Central memory CD8-positive, alpha-beta T cell (primary cell): ENCODE measurements around the gene SCAMP1.

Experiments
- ATAC-seq: fragments of 150-1000 bp; cut with Tn5 transposase; replicated peaks from 2 replicates; pipeline ENCODE4 v1.10.0; 2022; ENCODE audit warnings: mild to moderate bottlenecking, moderate FRiP score, moderate number of reproducible peaks; ENCODE audit not compliant: poor library complexity, severe bottlenecking; ENCODE audit errors: extremely low read depth
- DNase-seq, 2 donors: peaks; one replicate each; pipeline ENCODE4 v3.0.0; 2021; ENCODE audit warnings: low spot score in 2 of 2
- H3K27ac Mint-ChIP-seq: one replicate; pipeline ENCODE4 v1.8.0; 2022; ENCODE audit warnings: low read depth, mild to moderate bottlenecking, moderate library complexity, mixed read lengths
- H3K27me3 Mint-ChIP-seq: one replicate; pipeline ENCODE4 v1.8.0; 2022; ENCODE audit warnings: mixed read lengths
- H3K36me3 Mint-ChIP-seq: one replicate; pipeline ENCODE4 v1.8.0; 2022; ENCODE audit warnings: mild to moderate bottlenecking, moderate library complexity, mixed read lengths; ENCODE audit not compliant: insufficient read depth
- H3K4me1 Mint-ChIP-seq: one replicate; pipeline ENCODE4 v1.8.0; 2022; ENCODE audit warnings: mixed read lengths
- H3K4me3 Mint-ChIP-seq: one replicate; pipeline ENCODE4 v1.8.0; 2022; ENCODE audit warnings: mild to moderate bottlenecking, moderate library complexity, mixed read lengths
- H3K9me3 Mint-ChIP-seq: one replicate; pipeline ENCODE4 v1.8.0; 2022; ENCODE audit warnings: mixed read lengths

The SCAMP1 gene

DNA sequence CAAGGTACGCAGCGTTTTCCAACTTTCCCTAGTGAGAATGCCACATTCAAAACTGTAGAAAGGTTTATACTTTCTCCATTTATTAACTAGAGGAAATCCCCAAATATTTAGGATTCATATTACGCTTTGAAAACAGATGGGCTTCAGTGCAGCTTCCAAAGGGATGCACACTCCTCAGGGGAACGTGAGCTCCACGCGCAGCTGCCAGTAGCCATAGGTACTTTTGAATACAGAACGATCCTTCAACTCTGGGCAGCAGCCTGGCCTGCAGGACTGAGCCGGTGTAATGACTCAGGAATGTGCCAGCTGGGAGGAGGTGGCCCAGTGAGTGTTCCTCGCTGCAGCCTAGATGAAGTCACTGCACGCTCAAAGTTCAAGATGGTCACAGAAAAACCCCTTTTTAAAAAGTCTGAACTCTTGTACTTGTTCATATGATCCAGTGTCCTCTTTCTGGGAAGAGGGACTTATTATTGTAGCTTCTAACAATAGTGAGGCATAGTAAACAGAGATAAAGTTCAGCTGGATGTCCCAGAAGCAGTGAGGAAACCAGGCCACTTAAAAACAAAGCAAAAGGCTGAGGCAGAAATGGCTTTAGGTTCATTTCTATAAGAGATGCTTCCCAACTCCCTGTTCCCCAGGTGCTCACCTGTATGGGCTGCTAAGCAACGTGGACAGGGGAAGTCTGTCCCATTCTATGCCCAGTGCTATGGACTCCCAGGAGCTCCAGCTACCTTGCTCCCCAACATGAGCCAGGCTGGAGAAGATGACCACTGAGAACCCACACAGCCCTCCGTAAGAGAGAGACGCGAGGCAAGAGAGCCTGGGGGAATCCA is 158.2 kb downstream of the SCAMP1 start:
- peaks cover 82% of the 10 kb centered on the region for H3K27me3 Mint-ChIP-seq
- DNase-seq, result no peak
- ATAC-seq, result no peak
- H3K27ac Mint-ChIP-seq, result no peak overlapping the region
- H3K4me3 Mint-ChIP-seq, result no peak overlapping the region
- no peaks in the 10 kb centered on the region for H3K9me3 Mint-ChIP-seq
- H3K36me3 Mint-ChIP-seq, result no peaks in the 10 kb centered on the region
- no peaks in the 10 kb centered on the region for H3K4me1 Mint-ChIP-seq

DNA sequence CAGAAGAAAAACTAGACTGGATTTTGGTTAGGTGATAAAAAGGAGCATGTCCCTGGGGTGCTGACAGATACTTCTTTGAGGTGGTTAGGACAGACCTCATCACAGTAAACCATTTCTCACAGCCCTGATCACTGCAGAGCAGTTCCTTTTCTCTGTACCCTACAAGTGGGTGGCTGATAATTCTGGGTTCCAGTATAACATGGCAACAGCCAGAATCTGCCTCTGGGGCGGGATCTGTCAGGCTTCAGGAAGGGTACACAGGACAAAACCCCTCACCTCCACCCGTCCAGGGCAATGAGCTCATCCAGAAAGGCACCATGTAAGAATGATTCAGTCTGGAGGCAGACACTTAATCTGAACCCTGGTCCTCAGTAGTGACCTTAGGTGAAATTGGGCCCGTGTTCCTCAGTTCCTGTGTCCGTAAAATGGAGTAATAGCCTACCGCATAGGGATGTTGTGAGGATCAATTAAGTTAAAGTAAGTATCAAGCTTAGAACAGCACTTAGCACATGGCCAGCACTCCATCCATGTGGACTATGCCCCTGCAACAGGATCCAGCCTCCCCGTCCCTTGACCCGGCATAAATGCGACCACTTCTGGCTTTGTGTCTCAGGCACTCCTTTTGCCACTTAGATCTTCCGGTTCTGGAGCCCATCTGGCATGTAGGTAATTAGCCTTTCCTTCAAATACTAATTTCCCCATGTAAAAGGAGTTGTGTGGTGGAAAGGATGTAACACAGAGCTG is 159.0 kb downstream of the SCAMP1 start:
- DNase-seq (no peak), ATAC-seq (no peak)
- H3K4me3 Mint-ChIP-seq, result no peak overlapping the region
- H3K36me3 Mint-ChIP-seq, result no peaks in the 10 kb centered on the region
- H3K9me3 Mint-ChIP-seq, result no peaks in the 10 kb centered on the region
- no peak overlapping the region for H3K27ac Mint-ChIP-seq
- H3K27me3 Mint-ChIP-seq, result peaks cover 79% of the 10 kb centered on the region
- no peaks in the 10 kb centered on the region for H3K4me1 Mint-ChIP-seq

DNA sequence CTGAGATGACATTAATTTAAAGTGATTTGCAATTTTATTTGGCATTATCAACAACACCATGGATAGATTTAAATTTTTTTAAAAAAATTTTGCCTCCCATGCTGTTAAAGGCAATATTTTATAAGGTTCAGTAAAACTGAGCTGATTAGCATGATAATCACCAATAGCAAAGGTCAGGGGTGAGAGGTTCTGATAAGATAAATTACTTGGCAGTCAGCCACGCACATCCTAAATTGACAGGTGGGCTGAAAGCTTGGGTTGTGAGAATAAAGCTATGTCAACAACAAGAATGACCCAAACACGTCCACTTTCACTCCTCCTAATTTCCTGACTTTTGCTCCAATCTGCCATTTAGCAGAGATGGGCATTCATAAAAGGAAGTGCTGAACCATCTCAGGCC is 161.0 kb downstream of the SCAMP1 start:
- ATAC-seq (no peak), DNase-seq (no peak)
- no peak overlapping the region for H3K4me3 Mint-ChIP-seq
- peaks cover 76% of the 10 kb centered on the region for H3K27me3 Mint-ChIP-seq
- H3K36me3 Mint-ChIP-seq, result no peaks in the 10 kb centered on the region
- no peaks in the 10 kb centered on the region for H3K4me1 Mint-ChIP-seq
- H3K27ac Mint-ChIP-seq, result no peak overlapping the region
- H3K9me3 Mint-ChIP-seq, result no peaks in the 10 kb centered on the region

DNA sequence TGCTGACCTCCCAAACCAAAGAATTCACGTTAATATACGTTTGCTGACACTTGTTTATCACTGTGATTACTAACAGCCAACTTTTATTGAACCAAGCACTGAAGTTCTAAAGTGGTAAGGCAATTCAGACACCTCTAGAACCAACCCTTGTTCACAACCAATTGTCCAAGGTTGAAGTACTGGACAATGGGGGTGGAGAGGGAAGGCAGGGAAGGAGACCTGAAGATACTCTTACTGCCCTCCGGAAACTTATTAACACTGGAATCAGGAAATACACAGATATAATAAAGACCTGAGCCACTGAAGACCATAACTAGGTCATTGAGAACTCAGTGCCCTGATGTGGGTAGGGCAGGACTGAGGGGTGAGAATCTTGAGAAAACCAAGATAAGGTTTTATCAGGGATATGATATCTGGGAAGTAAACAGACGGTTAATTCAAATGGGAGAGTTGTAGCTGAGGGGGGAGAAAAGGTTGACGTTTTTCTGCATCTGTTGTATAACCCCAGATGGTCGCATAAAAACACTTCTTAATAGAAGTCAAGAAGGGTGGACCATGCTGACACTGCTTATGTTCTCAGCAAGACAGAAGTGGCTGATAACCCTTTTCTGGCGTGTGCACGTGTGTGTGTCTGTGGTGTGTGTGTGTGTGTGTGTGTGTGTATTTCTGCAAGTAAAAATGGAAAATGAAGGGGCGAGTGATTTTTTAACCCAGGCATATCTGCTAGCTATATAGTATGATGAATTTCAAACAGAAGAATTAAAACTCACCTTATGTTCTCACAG is 162.3 kb downstream of the SCAMP1 start:
- Mint-ChIP-seq H3K27ac (no peak overlapping the region), H3K9me3 (no peaks in the 10 kb centered on the region), H3K27me3 (peaks cover 70% of the 10 kb centered on the region)

DNA sequence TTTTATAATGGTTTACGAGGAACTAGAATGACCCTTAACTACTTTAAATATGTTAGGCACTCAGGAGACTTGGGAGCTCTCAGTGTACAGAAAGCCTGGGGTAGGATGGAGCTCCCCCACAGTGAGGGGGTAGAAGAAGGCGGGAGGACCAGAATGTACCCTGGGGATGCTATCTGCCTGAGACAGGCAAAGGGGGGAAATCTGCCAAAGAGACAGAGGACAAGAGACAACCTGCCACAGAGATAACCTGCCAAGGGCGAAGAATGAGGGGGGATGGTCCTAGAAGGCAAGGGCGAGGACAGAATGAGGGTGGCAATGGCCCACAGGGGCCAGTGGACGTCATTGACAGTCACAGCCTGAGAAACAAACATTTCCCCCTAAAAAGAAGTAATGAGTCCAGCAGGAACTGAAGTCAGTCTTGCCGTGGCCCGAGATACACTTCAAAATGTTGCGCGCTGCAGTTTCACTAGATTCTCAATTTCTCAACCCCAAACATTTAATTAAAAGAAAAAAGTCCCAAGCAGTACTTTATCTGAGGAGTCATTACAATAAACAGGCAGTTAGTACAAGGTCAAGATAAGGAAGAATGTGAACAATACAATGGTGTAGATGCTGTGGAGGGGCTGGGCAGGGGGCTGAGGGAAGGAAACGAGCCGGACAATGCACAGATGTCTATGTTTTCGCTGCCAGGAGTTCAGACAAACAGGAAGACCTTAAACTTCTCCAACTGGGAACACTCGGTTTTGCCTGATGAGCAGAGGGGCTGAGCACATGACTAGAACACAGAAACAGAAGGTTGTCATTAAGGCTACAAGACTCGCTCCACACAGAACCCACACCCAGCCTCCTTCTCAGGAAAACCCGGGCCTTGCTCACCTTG is 163.1 kb downstream of the SCAMP1 start:
- H3K9me3 Mint-ChIP-seq, result no peaks in the 10 kb centered on the region
- ATAC-seq (no peak), DNase-seq (no peak)
- no peaks in the 10 kb centered on the region for H3K4me1 Mint-ChIP-seq
- no peaks in the 10 kb centered on the region for H3K36me3 Mint-ChIP-seq
- H3K27ac Mint-ChIP-seq, result no peak overlapping the region
- peaks cover 68% of the 10 kb centered on the region for H3K27me3 Mint-ChIP-seq
- H3K4me3 Mint-ChIP-seq, result no peak overlapping the region

More for the DNA sequence above, 162.3 kb downstream of the SCAMP1 start:
- no peak for ATAC-seq
- DNase-seq, result no peak
- Mint-ChIP-seq H3K4me3 (no peak overlapping the region), H3K4me1 (no peaks in the 10 kb centered on the region), H3K36me3 (no peaks in the 10 kb centered on the region)

DNA sequence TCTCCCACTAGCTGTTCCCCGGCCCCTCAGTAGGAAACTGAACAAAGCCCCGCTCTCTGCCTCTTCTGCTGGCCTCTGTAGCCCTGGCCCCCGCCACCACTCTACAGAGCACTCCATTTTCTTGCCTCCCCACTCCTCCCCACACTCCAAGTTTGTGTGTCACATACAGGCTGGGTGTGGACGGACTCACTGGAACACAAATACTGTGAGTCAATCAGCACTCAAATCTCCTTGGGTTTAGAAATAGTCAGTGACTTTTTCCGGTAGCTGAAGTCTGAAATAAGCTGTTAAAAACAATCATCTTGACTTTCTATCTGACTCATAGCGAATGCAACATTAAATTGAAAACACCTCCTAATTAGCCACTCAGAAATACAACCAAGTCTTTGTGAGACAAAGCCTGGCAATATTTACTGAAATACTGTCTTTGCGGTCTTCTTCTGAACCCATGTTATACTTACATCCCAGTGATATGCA is 165.7 kb downstream of the SCAMP1 start:
- H3K36me3 Mint-ChIP-seq, result no peaks in the 10 kb centered on the region
- no peak overlapping the region for H3K4me3 Mint-ChIP-seq
- DNase-seq (no peak), ATAC-seq (no peak)
- H3K27ac Mint-ChIP-seq, result no peak overlapping the region
- H3K9me3 Mint-ChIP-seq, result no peaks in the 10 kb centered on the region
- no peaks in the 10 kb centered on the region for H3K4me1 Mint-ChIP-seq
- H3K27me3 Mint-ChIP-seq, result peaks cover 44% of the 10 kb centered on the region

DNA sequence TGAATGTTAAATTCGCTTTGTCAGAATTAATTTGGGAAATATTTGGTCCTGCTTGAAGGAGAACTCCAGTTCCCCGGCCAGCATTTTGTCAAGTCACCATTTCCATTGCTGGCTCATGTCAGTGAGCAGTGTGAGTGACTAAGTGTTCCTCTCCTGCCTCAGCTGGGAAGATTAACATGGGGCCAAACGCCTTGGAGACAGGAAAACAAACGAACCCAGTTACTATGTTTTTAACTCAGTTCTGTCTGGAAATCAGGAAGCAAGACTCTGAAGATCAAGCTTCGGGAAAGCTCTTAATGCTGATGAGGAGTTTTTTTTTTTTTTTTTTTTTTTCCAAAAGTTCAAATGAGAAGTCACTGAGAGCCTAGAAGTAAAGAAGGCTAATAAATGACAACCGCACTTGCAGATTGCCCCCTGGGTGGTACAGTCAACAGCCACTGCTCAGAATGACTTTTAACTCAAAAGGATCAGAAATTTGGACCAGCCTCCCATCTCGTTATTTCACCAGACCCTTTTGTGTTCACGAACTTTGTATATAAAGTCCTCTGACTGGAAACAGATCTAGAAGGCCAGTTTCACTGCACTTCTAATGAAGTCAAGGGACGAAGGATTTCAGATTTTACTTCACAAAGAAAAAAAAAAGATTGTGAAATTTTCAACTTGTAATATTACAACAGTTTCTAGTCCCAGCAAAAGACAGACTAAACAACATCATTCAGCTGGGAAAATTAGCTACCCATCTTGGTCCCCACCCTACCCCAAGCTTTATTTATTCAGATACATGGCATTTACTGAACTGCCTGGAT is 166.8 kb downstream of the SCAMP1 start:
- Mint-ChIP-seq H3K4me1 (no peaks in the 10 kb centered on the region), H3K4me3 (no peak overlapping the region), H3K9me3 (no peaks in the 10 kb centered on the region), H3K27me3 (peaks cover 43% of the 10 kb centered on the region), H3K27ac (no peak overlapping the region), H3K36me3 (no peaks in the 10 kb centered on the region)
- ATAC-seq, result no peak
- no peak for DNase-seq

DNA sequence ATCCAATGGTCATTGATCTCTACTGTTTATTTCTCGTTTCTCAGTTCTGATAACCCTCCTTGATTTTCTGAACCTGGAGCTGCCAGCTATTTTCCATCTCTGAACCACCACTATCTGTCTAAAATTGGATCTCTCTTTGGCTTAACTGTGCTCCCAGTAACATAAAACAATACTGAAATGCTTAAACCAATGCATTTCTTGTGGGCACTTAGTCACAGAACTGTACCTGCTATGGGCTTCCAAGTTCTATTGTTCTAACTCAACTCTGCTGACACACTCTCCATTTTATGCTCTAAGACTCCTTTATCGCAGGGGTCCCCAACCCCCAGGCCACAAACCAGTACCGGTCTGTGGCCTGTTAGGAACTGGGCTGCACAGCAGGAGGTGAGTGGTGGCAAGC is 167.5 kb downstream of the SCAMP1 start:
- no peaks in the 10 kb centered on the region for H3K9me3 Mint-ChIP-seq

More for the DNA sequence above, 167.5 kb downstream of the SCAMP1 start:
- Mint-ChIP-seq H3K4me3 (no peak overlapping the region), H3K36me3 (no peaks in the 10 kb centered on the region), H3K4me1 (no peaks in the 10 kb centered on the region), H3K27ac (no peak overlapping the region), H3K27me3 (peaks cover 36% of the 10 kb centered on the region)
- ATAC-seq (no peak), DNase-seq (no peak)
